NOMO-1 (cell line): ENCODE measurements around the gene GGA3.
"Not testable (repeated sequence)": the region's sequence is repeated elsewhere in the genome, so short reads cannot be mapped to it uniquely, and the experiment has no call there.

Experiments used
- DNase-seq, 2 experiments: peaks; one replicate each; lab custom pipeline; 2025; ENCODE audit not compliant: unreplicated experiment in 2 of 2; lab: John Stamatoyannopoulos, UW

GGA3 gene

DNA sequence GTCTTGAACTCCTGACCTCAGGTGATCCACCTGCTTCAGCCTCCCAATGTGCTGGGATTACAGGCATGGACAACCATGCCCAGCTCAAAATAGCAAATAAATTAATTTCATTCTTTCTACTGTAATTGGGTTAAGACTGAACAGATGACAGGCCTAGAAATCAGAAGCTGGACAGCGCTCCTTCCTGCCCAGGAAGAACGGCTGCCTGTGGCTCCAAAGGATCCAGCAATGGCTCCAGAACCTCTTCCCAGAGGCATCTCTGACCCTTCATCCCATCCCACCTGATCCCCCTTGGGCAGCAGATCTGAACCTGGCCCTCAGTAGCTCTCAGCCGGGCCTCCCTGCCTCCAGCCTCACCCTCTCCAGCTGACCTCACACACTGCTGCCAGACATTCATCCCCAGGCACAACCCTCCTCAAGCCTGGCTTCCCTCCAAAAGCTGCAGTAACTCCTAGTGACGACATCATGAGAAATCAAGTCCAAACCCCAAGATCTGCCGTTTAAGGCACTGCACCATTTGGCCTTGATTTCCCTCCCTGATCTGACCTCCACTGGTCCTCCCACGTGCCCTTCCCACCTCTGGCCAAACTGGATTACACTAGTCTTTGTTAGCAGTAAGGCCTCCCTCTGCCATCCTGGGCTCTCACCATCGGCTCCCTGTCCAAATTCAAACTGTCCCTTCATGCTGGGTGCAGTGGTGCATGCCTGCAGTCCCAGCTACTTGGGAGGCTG is 12.7 kb upstream of the GGA3 start:
- DNase-seq = no peak

DNA sequence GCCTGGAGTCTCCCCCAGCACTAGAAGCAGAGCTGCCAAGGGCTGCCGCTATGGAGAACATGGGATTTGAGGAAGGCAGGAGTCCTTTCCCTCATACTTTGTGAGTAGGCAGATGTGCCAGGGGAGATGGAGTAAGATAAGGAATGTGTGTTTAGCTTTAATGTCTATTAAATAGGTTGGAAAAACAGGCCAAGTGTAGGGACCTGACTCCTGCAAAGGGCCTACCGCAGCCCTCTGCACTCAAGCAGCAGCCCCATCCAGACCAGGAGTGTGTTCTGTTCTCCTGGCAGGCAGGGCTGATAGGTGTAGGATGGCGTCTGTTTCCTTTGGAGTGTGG is 11.4 kb upstream of the GGA3 start:
- no peak for DNase-seq

GRCh38 chr17:75271955-75272847 is 10.8 kb upstream of the GGA3 start:
- DNase-seq = no peak

DNA sequence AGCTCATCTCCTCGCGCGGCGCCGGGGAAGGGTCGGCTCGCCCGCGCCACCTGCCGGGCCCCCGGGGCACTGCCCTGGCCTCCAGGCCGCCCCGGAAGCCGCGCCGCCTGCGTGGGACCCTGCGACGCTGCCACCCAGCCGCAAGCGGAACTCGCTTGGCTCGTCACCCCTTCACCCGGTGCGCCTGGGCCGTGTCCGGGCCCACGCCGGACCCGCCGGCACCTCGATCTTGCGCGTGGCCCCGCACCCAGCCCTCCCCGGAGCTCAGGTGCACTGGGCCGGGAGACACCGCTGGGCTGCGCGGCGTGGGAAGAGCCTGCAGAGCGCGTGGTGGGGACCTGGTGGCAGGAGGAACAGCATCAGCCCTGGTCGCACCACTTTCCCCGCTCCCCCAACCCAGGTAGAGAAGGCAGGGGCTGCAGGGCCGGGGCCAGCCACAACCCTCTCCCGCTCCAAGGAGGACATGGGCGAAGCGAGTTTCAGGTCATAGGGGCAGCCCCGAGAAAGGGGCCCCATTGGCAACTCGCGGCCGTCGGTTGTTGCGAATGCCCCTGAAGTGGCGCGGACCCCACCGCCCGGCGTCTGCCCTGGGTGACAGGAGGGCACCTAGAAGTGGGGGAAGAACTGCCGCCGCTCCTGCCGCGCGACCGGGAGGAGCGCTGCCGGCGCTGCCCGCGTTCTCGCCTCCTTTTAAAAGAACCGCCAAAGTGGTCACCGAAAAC is 10.0 kb upstream of the GGA3 start:
- peak; percentile 57 to 86 for DNase-seq

GRCh38 chr17:75270966-75271232 is 9.5 kb upstream of the GGA3 start, which contains the start of gene MIF4GD:
TSS of gene MIF4GD (minus strand) at chr17:75271231. CDS start at chr17:75270195, 1,036 bp downstream.
- DNase-seq = no peak

DNA sequence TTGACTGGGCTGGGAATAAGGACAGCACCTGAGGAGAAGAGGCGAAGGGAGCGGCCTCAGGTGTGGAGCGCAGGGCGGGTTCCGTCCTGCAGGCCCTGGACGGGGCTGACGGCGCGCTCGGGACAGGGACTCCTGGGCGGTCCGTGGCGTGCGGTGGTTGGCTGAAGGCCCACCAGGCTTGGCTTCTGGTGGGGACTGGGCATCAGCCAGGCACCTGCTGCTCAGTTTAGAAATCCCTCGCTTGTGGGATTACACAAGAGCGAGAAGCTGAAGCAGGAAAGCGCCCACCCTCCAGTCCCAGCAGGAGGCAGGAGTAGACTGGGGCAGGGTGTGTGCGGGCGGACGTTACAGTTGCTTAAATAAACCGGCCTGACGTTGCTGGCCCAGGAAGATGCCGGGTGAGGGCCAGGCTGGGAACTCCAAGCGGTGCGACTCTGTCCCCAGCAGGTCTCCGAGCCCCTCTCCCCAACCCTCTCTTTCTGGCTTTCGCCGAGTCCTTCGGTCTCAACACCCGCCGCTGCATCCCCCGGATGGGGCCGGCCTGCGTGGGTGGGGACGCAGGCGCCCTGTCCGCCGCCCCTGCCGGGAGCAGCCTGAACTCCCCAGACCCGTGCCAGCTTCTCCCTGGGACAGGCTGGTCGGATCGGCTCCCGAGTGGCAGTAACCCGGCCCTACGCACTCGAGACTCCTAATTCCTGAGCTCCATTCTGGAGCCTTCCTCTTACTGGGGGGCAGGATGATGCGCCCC is 9.0 kb upstream of the GGA3 start:
- peak; percentile 57 to 68 for DNase-seq

DNA sequence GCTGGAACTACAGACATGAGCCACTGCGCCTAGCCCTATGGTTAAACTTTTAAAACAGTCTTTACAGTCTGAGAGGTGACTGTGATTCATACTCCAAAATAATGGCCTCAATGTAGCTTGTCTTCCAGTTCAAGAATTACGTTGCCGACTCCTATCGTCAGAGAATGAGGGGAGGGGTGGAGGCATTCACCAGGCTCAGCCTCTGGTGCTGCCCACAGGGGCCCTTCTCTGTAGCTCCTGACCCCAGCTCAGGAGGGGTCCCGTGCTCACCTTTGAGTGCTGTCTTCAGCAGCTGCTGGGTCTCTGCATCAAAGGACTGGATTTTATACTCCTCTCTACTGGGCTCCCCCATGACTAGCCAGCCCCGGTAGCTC is 8.4 kb upstream of the GGA3 start:
- no peak for DNase-seq

- no peak for DNase-seq
Observed at GRCh38 chr17:75267411-75268232, 6.2 kb upstream of the GGA3 start.

DNA sequence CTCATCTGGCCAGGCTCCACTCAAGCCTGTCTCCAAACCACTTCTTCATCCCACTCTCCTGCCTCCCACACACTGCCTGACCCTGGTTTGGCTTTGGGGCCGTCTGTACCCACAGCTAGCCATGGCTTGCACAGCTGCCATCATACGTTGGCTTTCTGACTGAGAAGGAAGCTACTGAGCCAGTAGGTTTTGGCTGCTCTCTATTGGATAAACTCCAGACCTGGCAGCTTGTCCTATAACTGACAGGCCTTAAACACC is 5.7 kb upstream of the GGA3 start:
- DNase-seq = no peak

DNA sequence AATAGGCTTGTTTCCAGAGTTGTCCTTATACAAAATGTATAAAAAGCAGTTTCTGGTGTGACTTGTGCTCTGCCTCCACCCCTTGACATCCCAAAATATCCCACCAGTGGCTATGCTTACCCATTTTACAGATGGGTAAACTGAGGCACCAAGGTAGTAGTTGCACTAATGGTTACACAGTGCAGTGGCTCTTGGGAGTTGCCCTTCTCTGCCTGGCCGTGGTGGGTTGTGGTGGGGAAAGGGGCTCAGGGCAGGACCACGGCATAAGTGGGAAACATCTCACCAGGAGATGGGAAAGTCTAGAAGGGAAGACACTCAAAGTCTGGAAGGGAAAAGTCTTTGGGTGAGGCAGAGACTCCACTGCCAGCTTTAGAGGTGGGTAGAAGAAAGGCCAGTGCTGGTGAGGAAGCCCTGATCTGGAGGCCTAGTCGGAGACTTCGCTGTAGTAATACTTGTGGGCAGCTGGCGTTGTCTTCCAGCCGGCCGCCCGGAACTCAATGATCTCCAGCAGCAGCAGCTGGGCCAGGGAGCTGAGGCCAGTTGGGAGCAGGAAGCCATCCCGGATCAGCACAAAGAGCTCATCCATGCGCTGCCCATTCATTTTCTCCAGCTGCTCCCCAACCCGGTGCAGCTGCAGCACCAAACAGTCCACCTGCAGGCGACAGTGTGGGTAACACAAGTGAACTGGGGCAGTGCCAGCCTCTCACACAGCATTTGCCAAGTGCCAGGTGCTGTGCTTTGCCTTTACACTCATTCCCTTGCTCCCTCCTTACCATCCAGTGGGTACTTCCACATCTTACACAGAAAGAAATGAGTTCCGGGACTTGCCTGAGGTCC is 5.1 kb upstream of the GGA3 start:
- no peak for DNase-seq

DNA sequence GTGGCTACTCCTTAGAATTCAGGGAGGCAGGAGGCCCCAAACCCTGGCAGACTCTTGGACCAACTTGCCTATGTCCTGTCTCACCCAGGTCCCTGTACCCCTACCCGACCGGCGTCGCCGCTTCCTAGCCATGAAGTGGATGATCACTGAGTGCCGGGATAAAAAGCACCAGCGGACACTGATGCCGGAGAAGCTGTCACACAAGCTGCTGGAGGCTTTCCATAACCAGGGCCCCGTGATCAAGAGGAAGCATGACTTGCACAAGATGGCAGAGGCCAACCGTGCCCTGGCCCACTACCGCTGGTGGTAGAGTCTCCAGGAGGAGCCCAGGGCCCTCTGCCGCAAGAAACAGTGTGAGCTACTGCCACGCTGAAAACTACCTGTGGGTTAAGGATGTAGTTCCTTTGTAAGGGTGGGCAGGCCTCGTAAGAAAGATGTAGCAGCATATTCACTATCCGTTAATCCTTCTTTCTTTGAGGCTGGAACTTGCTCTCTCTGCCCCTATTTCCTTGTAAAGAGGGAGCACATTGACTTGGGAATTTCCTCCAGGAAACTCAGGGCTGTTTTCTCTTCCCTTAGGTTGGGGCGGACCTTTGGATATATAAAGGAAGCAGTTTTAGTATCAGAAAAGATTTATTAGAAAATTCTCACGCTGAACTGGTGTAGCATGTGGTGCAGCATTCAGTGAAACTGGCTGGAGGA is 4.4 kb upstream of the GGA3 start:
- no peak for DNase-seq

DNA sequence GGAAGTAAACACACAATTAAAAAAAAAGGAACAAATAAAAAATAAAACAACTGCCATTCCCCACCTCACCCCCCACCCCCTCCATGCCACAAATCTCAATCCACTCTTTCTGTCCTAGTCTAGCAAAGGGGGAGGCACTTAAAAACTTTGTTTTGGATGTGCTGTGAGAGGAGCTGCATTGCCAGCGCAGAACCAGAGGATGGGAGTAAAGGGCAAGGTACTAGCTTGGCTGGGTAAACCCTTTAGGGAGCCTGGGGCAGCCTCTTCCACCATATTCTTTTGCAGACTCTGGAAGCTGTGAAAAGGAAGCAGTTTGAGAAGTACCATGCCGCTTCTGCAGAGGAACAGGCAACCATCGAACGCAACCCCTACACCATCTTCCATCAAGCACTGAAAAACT is 1.6 kb upstream of the GGA3 start:
- DNase-seq = no peak

- peak in 1 of 2 experiments; percentile 49 for DNase-seq
Observed at GRCh38 chr17:75262112-75262606, 753 bp upstream of the GGA3 start.

DNA sequence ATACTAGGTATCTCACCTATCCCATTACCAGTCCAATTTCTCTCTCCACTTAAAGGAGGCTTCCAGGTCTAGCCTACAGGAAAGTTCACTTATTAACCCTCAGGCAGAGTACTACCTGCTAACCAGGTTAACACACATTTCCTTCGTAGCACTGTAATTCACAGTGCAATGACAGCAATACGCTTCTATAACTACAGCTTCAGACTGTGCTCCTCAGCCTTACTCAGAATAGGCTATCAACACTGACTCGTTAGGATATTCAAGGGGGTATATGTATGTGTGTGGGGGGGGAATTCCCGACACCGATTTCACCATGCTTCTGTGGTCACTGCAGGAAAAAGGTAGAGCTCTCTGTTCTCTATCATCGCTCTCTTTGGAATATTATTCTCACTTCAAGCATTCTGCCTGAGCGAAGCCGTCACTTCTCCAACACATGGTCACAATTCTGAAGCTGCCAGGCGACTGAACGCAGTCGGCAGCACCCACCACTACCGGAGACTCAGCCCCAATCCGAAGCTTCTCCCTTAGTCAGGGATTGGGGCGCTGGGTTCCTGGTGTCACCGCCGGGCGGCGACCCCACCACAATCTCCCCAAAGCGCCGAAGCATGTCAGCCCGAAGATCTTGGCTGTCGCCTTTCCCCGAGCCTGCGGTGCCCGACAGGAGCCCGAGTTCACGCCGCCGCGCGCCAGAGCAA is 618 bp downstream of the GGA3 start:
- no peak for DNase-seq

DNA sequence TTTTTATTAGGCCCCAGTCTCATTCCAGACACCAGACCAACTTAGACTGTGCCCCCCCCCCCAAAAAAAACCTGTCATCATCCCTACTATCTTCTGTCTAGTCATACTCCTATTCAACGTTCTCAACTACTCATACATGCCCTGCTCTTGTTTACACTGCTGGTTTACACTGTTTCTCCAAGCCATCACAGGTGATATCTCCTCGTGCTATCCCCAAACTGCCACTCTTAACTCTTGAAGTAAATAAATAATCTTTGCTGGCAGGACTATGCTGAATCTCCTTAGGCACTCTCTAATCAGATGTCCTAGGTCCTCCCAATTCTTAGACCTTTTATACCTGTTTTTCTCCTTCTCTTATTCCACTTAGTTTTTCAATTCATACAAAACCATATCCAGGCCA is 4.2 kb downstream of the GGA3 start:
- not testable (repeated sequence) for DNase-seq

- not testable (repeated sequence) for DNase-seq
Observed at GRCh38 chr17:75255954-75256698, 5.3 kb downstream of the GGA3 start.

DNA sequence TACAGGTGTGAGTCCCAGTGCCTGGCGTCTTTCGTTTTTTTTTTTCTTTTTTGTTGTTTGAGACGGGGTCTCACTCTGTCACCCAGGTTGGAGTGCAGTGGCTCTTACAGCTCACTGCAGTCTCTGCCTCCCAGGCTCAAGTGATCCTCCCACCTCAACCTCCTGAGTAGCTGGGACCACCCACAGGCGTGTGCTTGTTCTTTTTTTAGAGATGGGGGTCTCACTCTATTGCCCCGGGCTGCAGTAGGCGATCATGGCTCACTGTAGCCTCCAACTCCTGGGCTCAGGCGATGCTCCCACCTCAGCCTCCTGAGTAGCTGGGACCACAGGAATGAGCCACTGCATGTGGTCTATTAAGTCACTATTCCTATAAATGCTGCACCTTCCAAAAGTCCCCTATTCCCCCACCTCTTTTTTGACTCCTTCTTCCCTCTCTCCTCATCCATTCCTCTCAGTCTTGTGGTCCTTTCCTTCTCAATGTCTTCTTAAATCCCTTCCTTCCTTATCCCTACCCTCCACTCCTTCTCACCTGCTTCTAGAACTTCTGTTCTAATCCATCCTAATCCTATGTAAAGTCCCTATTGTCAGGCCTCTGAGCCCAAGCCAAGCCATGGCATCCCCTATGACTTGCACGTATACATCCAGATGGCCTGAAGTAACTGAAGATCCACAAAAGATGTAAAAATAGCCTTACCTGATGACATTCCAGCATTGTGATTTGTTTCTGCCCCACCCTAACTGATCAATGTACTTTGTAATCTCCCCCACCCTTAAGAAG is 9.2 kb downstream of the GGA3 start:
- no peak for DNase-seq
